IMR-90 (cell line): Measurements from ENCODE around the gene NOS1AP. TPM values are rescaled to one million over a fixed set of nuclear protein-coding genes. Genes with fewer than 3 reads are reported as not detected.

Experiments used
- ATAC-seq: fragments of 200-7000 bp; cut with Tn5 transposase; 2 replicates; pipeline ENCODE4 v1.9.1; 2020; ENCODE audit warnings: low read depth, mild to moderate bottlenecking, moderate library complexity
- BruUV-seq: library from RNA; stranded (reverse); fragments of 400-500 nt; replicated peaks from 2 replicates; lab custom pipeline; 2021; lab: Mats Ljungman, UMichigan
- CTCF ChIA-PET: fragments of 300-600 bp; formaldehyde crosslinking; extraction: SDS; loops from one replicate; lab custom pipeline; 2021; ENCODE audit warnings: antibody characterized with exemption; lab: Yijun Ruan, JAX
- POLR2A ChIA-PET: fragments of 300-600 bp; sonication (Branson Sonifier 250); formaldehyde crosslinking; loops from one replicate; lab custom pipeline; 2022; ENCODE audit warnings: antibody characterized with exemption; ENCODE audit not compliant: unreplicated experiment; lab: Charles Lee
- DNase-seq: peaks from one replicate; pipeline ENCODE4 v3.0.0; 2013
- H2AFZ ChIP-seq: replicated peaks from 2 replicates; pipeline ENCODE3; 2013; ENCODE audit warnings: low read length, mild to moderate bottlenecking; ENCODE audit not compliant: poor library complexity
- H2AK5ac ChIP-seq: 2 replicates; pipeline ENCODE4 v1.6.1; 2013; ENCODE audit warnings: low read depth, low read length, inconsistent platforms
- H2AK9ac ChIP-seq: replicated peaks from 2 replicates; pipeline ENCODE3; 2013; ENCODE audit warnings: mild to moderate bottlenecking, low read depth, low read length, moderate library complexity; ENCODE audit not compliant: poor library complexity
- H2BK120ac ChIP-seq: 2 replicates; pipeline ENCODE4 v1.6.1; 2013; ENCODE audit warnings: low read depth, low read length, inconsistent platforms
- H2BK15ac ChIP-seq: 3 replicates; pipeline ENCODE4 v1.6.1; 2013; ENCODE audit warnings: low read depth, low read length, inconsistent platforms
- H2BK20ac ChIP-seq: 2 replicates; pipeline ENCODE4 v1.6.1; 2013; ENCODE audit warnings: low read depth, mild to moderate bottlenecking, inconsistent platforms, low read length, moderate library complexity
- H2BK5ac ChIP-seq: 2 replicates; pipeline ENCODE4 v1.6.1; 2013; ENCODE audit warnings: mild to moderate bottlenecking, low read depth, low read length, inconsistent platforms; ENCODE audit not compliant: poor library complexity, severe bottlenecking
- H3K14ac ChIP-seq: replicated peaks from 2 replicates; pipeline ENCODE4 v1.6.1; 2013; ENCODE audit warnings: low read depth, low read length, inconsistent platforms
- H3K18ac ChIP-seq: 2 replicates; pipeline ENCODE4 v1.6.1; 2013; ENCODE audit warnings: low read depth, low read length, control low read depth
- H3K23ac ChIP-seq: 2 replicates; pipeline ENCODE4 v1.6.1; 2013; ENCODE audit warnings: low read depth, low read length, inconsistent platforms
- H3K27ac ChIP-seq: 2 replicates; pipeline ENCODE4 v1.5.1; 2013; ENCODE audit warnings: mild to moderate bottlenecking, control low read depth, low read length; ENCODE audit not compliant: insufficient read depth
- H3K27me3 ChIP-seq: 2 replicates; pipeline ENCODE4 v1.6.1; 2013; ENCODE audit warnings: low read length; ENCODE audit not compliant: control insufficient read depth, insufficient read depth
- H3K36me3 ChIP-seq: 2 replicates; pipeline ENCODE4 v1.6.1; 2013; ENCODE audit warnings: low read length, mixed read lengths; ENCODE audit not compliant: control insufficient read depth, insufficient read depth
- H3K4ac ChIP-seq: 2 replicates; pipeline ENCODE4 v1.6.1; 2013; ENCODE audit warnings: low read depth, low read length, inconsistent platforms
- H3K4me1 ChIP-seq: 2 replicates; pipeline ENCODE4 v1.6.1; 2013; ENCODE audit warnings: low read length, mixed read lengths; ENCODE audit not compliant: control insufficient read depth, insufficient read depth
- H3K4me2 ChIP-seq: 2 replicates; pipeline ENCODE4 v1.6.1; 2013; ENCODE audit warnings: low read depth, mild to moderate bottlenecking, control low read depth, low read length, moderate library complexity
- H3K4me3 ChIP-seq: 2 replicates; pipeline ENCODE4 v1.5.1; 2013; ENCODE audit warnings: low read depth, mild to moderate bottlenecking, control low read depth, low read length, moderate library complexity; ENCODE audit not compliant: insufficient read depth
- H3K56ac ChIP-seq: 2 replicates; pipeline ENCODE4 v1.6.1; 2013; ENCODE audit warnings: low read length, inconsistent platforms; ENCODE audit not compliant: insufficient read depth; ENCODE audit errors: extremely low read depth
- H3K79me1 ChIP-seq, 2 experiments: 2 replicates each; pipeline ENCODE4 v1.6.1; 2013; ENCODE audit warnings: low read length in 2 of 2, inconsistent platforms in 1 of 2, low read depth in 1 of 2
- H3K9ac ChIP-seq: 2 replicates; pipeline ENCODE4 v1.6.1; 2013; ENCODE audit warnings: low read depth, low read length, control low read depth
- H3K9me1 ChIP-seq: 2 replicates; pipeline ENCODE4 v1.6.1; 2013; ENCODE audit warnings: low read length, inconsistent platforms; ENCODE audit not compliant: insufficient read depth
- H3K9me3 ChIP-seq: 2 replicates; pipeline ENCODE4 v1.6.1; 2013; ENCODE audit warnings: low read length; ENCODE audit not compliant: control insufficient read depth, insufficient read depth
- H4K20me1 ChIP-seq: 2 replicates; pipeline ENCODE4 v1.6.1; 2013; ENCODE audit warnings: low read length, inconsistent platforms; ENCODE audit not compliant: insufficient read depth
- H4K5ac ChIP-seq: 2 replicates; pipeline ENCODE4 v1.6.1; 2013; ENCODE audit warnings: mild to moderate bottlenecking, low read depth, low read length, control low read depth
- H4K8ac ChIP-seq, 2 experiments: 2 replicates each; pipeline ENCODE4 v1.6.1; 2013; ENCODE audit warnings: low read depth in 2 of 2, low read length in 2 of 2, control low read depth in 1 of 2, inconsistent platforms in 1 of 2
- H4K91ac ChIP-seq: 2 replicates; pipeline ENCODE4 v1.6.1; 2013; ENCODE audit warnings: low read depth, low read length, inconsistent platforms; ENCODE audit not compliant: insufficient read depth
- BHLHE40 ChIP-seq: fragments of 150-350 bp; IDR thresholded peaks from 2 replicates; pipeline ENCODE4 v1.6.1; 2016; ENCODE audit warnings: mild to moderate bottlenecking, low read depth, low read length
- CEBPB ChIP-seq: IDR thresholded peaks from 2 replicates; pipeline ENCODE4 v1.6.1; 2012; ENCODE audit warnings: low read depth, low read length, improper control_type of control experiment
- CHD1 ChIP-seq: IDR thresholded peaks from 2 replicates; pipeline ENCODE4 v1.6.1; 2012; ENCODE audit warnings: low read depth, low read length, improper control_type of control experiment
- CTCF ChIP-seq: conservative IDR thresholded peaks from 2 replicates; pipeline ENCODE4 v1.5.1; 2012; ENCODE audit warnings: mild to moderate bottlenecking, low read depth, low read length, improper control_type of control experiment
- ELK1 ChIP-seq: fragments of 150-350 bp; IDR thresholded peaks from 2 replicates; pipeline ENCODE4 v1.6.1; 2016; ENCODE audit warnings: low read depth, mild to moderate bottlenecking, low read length, moderate library complexity, borderline replicate concordance
- FOS ChIP-seq: fragments of 150-350 bp; IDR thresholded peaks from 2 replicates; pipeline ENCODE4 v1.6.1; 2016; ENCODE audit warnings: low read depth, low read length
- MAFK ChIP-seq: IDR thresholded peaks from 2 replicates; pipeline ENCODE4 v1.6.1; 2012; ENCODE audit warnings: low read depth, low read length, improper control_type of control experiment
- MAZ ChIP-seq: IDR thresholded peaks from 2 replicates; pipeline ENCODE4 v1.6.1; 2012; ENCODE audit warnings: low read depth, mild to moderate bottlenecking, low read length, improper control_type of control experiment, moderate library complexity, borderline replicate concordance
- MXI1 ChIP-seq: IDR thresholded peaks from 2 replicates; pipeline ENCODE4 v1.6.1; 2012; ENCODE audit warnings: low read depth, mild to moderate bottlenecking, low read length, moderate library complexity, borderline replicate concordance
- NFE2L2 ChIP-seq: fragments of 150-350 bp; IDR thresholded peaks from 2 replicates; pipeline ENCODE4 v1.6.1; 2016; ENCODE audit warnings: low read depth, mild to moderate bottlenecking, low read length
- POLR2A ChIP-seq: IDR thresholded peaks from 2 replicates; pipeline ENCODE4 v1.6.1; 2012; ENCODE audit warnings: mild to moderate bottlenecking, low read depth, low read length
- RAD21 ChIP-seq: IDR thresholded peaks from 2 replicates; pipeline ENCODE4 v1.6.1; 2012; ENCODE audit warnings: low read length, improper control_type of control experiment
- RCOR1 ChIP-seq: IDR thresholded peaks from 2 replicates; pipeline ENCODE4 v1.6.1; 2012; ENCODE audit warnings: mild to moderate bottlenecking, low read length, improper control_type of control experiment; ENCODE audit not compliant: insufficient replicate concordance
- RFX5 ChIP-seq: IDR thresholded peaks from 2 replicates; pipeline ENCODE4 v1.8.0; 2012; ENCODE audit warnings: low read depth, mild to moderate bottlenecking, low read length, moderate library complexity
- SMC3 ChIP-seq: fragments of 150-350 bp; IDR thresholded peaks from 2 replicates; pipeline ENCODE4 v1.6.1; 2016; ENCODE audit warnings: low read depth, mild to moderate bottlenecking, antibody characterized with exemption, low read length, moderate library complexity
- USF2 ChIP-seq: fragments of 150-350 bp; IDR thresholded peaks from 2 replicates; pipeline ENCODE4 v1.6.1; 2017; ENCODE audit warnings: mild to moderate bottlenecking, antibody characterized with exemption, low read length, low read depth
- WGBS, 2 experiments: methylation state at CpG; one replicate each; pipeline versions ENCODE4 v1.1.5 to v1.1.7; 2013; ENCODE audit warnings: missing lambda C conversion rate in 2 of 2; ENCODE audit not compliant: insufficient read length in 1 of 2; ENCODE audit errors: extremely low coverage in 2 of 2; 5-methylcytosine and 5-hydroxymethylcytosine counted together
- dilution Hi-C: fragments of 300-500 bp; cut with HindIII; formaldehyde crosslinking; loops from one replicate; pipeline ENCODE4 v1.14.3; 2018; ENCODE audit warnings: low sequenced_read_pairs; ENCODE audit not compliant: unreplicated experiment
- in situ Hi-C: fragments of 300-500 bp; cut with MboI; formaldehyde crosslinking; loops from 3 replicates; pipeline ENCODE4 v1.14.3; 2019; ENCODE audit warnings: low sequenced_read_pairs, inconsistent platforms, mixed read lengths
- intact Hi-C: fragments of 100-400 bp; cut with micrococcal nuclease; formaldehyde crosslinking; loops from 2 replicates; pipeline ENCODE4 v1.10.0; 2022
- polyA plus RNA-seq, 3 experiments: library from polyadenylated mRNA; depleted of rRNA; stranded (reverse); fragments of >200 nt; gene quantifications; 2 replicates each; pipeline ENCODE4 v1.2.3, GENCODE V29; 2012; ENCODE audit warnings: low replicate concordance in 1 of 3
- total RNA-seq: library from RNA; depleted of rRNA; stranded (reverse); fragments of >200 nt; gene quantifications from 2 replicates; pipeline ENCODE4 v1.2.3, GENCODE V29; 2012

The NOS1AP gene
- total and polyA plus RNA-seq, 2 of the 4 experiments (the other 2 are of a cell fraction) = 0.18 to 0.19 TPM

DNA sequence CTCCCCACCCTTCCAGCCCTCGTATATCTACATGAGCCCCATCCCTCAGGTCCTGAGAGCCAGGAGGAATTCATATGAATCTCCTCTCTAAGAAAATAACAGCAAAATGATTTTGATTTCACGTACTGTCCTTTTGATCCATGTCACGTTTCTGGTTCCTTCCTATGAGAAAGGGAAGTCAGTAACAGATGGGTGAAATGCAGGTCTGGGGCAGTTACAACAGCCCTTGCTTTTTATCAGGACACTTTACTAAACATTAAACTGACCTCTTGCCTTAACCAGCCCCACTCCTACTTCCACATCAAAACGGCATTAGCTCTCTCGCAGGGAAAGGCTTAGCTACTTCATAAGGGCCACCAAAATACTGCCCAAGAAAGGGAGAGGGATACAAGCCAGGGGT lies 248.1 kb downstream of the NOS1AP start:
- H2AK5ac ChIP-seq = no peak overlapping the region
- H3K36me3 ChIP-seq = no peaks in the 10 kb centered on the region
- H3K79me1 ChIP-seq = no peaks in the 10 kb centered on the region
- no peak overlapping the region for H3K56ac ChIP-seq
- TF ChIP-seq BHLHE40 (no peak), RCOR1 (no peak), ELK1 (no peak), CHD1 (no peak), CEBPB (no peak), RFX5 (no peak), POLR2A (no peak), MAZ (no peak), MXI1 (no peak), RAD21 (no peak), USF2 (no peak), FOS (no peak), NFE2L2 (no peak), SMC3 (no peak), CTCF (no peak), MAFK (no peak)
- no peak overlapping the region for H3K4me3 ChIP-seq
- no peak overlapping the region for H3K4ac ChIP-seq
- ATAC-seq = no peak
- no peaks in the 10 kb centered on the region for H4K20me1 ChIP-seq
- dilution Hi-C loops = no loop called here
- BruUV-seq = no TSS peak
- CTCF ChIA-PET = no interaction called here
- no peak overlapping the region for H2AFZ ChIP-seq
- H3K9me1 ChIP-seq = no peaks in the 10 kb centered on the region
- no peak overlapping the region for H2BK20ac ChIP-seq
- H4K5ac ChIP-seq = no peak overlapping the region
- no peak overlapping the region for H2BK5ac ChIP-seq
- H2AK9ac ChIP-seq = no peak overlapping the region
- H3K9ac ChIP-seq = no peak overlapping the region
- H3K4me2 ChIP-seq = no peak overlapping the region
- H3K23ac ChIP-seq = no peak overlapping the region
- intact Hi-C loops = no loop called here
- H3K14ac ChIP-seq = no peak overlapping the region
- no peaks in the 10 kb centered on the region for H3K9me3 ChIP-seq
- H3K4me1 ChIP-seq = no peaks in the 10 kb centered on the region
- DNase-seq = no peak
- no CpG with 5 or more reads among the region's 5 CpGs for WGBS, 2 experiments
- no peak overlapping the region for H2BK120ac ChIP-seq
- no peak overlapping the region for H3K27ac ChIP-seq
- H4K8ac ChIP-seq = no peak overlapping the region
- peaks cover 3% of the 10 kb centered on the region for H3K27me3 ChIP-seq
- in situ Hi-C loops = no loop called here
- H3K18ac ChIP-seq = no peak overlapping the region
- no peak overlapping the region for H4K91ac ChIP-seq
- POLR2A ChIA-PET = no interaction called here
- no peak overlapping the region for H2BK15ac ChIP-seq
